Activated CD8-positive, alpha-beta memory T cell treated with anti-CD3 and anti-CD28 coated beads for 48 hours (primary cell): ENCODE results near the gene CNTN6.
"Not testable (repeated sequence)": the region's sequence is repeated elsewhere in the genome, so short reads cannot be mapped to it uniquely, and the experiment has no call there.

Experiments
- DNase-seq, 3 experiments: peaks; one replicate each; pipeline ENCODE4 v3.0.0-alpha.2; 2020; ENCODE audit warnings: low read depth in 2 of 3, low spot score in 2 of 3

The CNTN6 gene

DNA sequence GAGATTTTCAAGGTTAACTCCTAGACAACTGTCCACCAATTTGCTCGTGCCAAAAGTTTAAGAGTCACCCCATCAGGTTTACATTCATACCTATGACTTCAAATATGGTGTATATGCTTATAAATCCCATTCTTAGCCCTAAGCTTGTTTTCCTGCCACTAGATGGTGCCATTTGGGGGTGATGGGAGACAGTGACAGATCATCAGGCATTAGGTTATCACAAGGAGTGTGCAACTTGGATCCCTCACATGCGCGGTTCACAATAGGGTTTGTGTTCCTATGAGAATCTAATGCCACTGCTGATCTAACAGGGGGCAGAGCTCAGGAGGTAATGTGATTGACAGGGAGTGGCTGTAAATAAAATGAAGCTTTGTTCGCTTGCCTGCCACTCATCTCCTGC lies 182.7 kb downstream of the CNTN6 start:
- DNase-seq = no peak

DNA sequence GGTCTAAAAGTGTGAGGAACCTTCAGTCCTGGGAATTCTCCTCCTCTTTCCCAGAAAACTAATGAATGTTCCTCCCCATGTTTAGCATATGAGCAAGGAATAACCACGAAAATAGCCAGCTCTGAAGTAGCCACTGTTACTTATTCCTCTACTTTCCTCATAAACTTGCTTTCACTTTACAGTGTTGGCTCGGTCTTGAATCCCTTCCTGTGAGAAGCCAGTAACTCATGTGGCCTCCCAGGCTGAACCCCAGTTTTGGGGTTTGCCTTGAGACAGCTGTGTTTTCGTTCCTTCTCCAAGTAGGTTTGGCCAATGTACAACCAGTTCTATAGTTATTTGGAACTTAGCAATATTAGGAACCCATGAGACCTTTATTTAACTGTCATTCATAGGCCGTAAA lies 195.0 kb downstream of the CNTN6 start:
- DNase-seq = no peak

DNA sequence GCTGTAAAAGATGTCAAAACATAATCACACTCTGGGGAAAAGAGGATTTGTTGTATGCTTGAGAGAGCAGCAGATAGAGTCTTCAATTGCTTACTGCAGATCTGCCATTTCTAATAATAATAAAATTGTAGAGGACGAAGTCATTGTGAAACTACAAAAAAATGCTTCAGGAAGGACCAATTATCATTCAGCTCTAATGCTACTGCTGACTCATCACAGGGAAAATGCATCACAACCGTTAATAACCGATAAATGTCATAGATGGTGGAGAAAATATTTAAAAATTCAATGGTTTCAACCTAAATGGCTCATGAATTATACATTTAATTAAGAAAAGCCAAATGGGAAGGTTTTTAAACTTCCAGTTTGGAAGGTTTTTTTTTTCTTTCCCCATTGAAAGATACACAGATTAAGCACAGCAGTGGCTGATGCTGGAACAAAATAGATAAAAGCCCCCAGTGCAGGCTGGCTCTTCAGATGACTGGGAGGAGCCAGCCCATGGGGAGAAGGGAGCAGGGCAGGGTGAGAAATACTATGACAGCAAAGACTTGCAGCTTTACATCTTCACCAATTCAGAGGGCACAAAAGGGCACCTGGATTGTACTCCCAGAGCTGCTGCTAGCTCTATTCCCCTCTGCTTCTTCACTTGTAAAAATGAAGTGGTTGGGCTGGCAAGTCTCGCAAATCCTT lies 196.1 kb downstream of the CNTN6 start:
- DNase-seq = no peak

DNA sequence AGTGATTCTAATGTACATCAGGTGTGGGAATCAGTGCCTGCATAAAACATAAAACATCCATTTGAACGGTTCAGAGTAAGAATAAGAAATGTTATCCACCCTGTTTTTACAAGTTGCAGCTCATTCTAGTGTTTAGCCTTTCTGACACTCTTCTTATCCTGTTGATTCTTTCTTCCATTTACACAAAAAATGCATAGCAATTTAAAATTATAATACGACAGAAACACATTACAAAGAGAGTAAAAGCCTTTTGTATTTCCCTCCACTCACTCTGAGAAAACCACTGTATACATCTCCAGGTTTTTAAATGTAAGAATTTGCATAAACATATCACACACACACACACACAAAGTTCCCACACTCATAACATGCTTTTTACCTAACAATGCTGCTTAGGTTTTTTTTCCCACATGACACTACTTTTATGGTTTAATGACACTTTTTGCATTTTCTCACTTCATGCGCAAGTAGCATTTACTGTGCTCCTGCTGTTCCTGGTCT lies 199.8 kb downstream of the CNTN6 start:
- DNase-seq = no peak

DNA sequence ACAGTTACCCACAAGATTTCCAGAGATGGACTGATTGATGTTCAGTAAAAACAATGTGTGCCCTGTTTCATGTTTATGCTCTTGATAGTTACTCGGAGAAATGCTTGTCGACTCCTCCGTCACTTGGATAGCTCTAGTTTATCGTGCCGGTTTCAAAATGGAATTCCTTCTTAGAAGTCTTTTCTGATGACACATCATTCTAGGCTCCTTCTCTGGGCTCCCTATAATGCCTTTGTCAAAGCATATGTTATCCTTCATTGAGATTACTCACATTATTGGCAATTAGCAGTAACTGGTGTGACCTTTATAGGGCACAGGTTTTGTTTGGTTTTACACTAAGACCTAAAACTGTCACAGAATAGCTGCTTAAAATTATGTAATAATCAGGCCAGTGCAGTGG lies 201.8 kb downstream of the CNTN6 start:
- no peak for DNase-seq

DNA sequence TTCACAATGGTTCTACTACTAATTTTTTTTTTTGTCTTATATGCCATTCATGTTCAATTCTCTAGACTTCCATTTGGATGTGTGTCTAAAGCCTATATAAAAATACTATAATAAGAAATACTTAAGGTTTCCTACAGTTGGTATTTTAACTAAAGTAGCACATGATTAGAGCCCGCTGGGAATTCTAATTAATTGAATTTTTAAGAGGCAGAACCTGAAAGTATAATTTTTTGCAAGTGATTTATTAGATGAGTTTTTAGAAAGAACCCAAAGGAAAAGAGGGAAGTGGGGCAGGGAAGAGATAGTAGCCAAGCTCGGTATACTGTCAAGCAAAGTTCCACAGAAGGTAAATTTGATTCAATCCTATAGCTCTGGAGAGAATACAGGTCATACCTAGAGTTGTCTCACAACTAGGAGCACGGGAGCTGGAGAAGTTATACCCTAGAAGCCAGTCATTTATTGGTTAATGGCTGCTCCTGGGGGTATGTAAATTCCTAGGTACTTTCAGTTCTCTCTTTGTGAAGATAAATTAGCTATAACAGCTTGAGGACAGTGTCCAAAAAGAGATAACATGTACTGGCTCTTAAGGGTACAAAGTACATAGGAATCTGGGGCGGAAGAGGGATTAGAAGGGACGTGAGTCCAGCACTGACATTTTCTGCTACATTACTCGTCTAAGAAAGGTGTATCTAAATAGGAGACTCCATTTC lies 225.6 kb downstream of the CNTN6 start:
- no peak for DNase-seq

DNA sequence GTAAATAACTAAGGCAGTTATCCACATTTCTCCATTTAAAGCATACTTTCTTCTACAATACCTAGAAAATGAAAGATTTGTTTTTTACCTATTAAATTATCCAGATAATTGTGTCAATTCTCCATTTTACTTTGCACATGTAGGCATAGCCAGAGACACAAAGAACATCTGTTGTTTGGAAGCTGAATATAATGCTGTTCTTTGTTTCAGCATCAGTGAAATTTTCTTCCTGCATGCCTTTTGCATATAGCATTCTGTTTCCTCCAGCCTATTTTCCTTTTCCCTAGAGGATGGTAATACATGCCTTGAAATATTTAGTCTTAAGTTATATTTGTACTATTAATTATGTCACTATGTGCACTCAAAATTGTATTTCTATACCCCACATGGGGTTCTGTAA lies 233.7 kb downstream of the CNTN6 start:
- no peak for DNase-seq

DNA sequence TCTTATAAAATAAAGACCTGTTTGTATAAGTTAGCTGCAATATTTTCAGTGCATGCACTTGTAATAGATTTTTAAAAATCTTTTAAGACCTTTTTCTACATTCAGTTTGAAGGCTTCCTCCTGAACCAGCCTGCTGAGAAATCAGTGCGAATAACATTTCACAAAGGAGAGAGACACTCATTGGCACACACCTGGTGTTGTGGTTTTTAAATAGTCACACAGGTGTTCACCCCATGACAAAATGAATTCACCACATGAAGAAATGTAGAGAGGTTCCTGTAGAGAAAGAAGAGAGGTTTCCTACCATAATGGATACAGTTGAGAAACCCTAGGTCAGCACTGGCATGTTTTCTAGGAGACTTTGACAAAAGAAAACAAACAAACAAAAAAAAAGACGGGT lies 237.3 kb downstream of the CNTN6 start:
- no peak for DNase-seq

DNA sequence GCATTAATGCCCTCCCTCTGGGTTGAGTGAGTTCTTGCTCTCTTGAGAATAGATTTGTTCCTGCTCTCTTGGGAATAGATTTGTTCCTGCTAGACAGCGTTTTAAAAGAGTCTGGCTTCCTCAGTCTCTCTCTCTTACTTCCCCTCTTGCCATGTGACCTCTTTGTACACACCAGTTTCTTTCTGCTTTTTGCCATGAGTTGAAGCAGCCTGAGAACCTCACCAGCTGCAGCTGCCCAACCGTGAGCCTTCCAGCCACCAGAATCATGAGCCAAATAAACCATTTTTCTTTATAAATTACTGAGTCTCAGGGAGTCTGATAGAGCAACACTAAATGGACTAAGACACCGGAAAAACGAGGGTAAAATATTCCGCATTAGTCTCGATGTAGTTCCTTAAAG lies 253.6 kb downstream of the CNTN6 start:
- no peak for DNase-seq

DNA sequence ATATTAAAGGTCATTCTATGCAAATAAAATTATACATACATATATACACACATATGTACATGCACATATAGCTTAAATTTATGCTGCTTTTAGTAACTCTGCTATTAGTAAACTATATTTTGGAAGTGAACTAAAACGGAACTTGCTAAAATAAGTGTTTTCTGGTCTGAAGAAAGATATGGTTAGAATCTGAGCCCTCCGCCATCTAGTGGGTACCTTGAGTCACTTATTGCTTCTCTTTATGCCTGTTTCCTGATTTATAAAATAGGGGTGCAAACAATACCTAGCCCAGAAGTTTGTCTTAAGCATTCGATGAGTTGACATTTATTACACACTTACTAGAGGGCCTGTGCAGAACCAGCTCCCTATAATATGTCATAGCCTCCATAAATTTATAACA lies 255.7 kb downstream of the CNTN6 start:
- DNase-seq = no peak

DNA sequence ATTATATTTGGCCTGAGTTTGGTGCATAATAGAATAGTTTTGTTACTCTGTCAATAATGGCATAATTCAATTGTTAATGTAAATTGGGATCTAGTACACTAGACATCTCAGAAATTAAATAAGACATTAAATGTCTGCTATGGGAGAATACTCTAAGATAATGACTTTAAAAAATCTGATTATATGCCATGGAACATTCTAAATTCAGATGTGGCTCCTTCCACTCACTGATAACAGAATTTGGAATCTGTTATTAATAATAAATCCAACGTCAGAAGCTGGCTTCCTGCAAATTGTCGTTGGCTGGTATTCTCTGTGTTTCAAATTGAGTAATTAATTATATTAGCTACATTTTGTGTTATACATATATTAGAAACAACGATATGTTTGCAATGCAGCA lies 258.1 kb downstream of the CNTN6 start:
- DNase-seq = no peak

DNA sequence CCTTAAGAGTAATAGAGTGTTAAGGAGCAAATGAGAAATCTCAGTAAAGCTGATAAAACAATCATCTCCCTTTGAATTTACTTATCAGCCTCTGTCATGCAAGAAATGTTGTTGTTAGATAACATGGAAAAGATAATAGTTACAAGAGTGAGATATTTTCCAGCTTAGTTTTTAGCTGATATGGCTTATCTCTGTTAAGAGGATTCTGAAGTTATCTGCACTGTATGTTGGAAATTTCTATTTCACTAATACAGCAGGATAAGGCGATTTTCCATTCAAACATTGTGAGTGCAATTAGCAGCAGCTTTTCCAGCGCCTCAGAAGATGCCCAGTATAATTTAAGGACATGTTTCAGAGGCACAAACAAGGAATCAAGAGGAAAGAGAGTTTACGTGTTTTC lies 262.9 kb downstream of the CNTN6 start:
- no peak for DNase-seq

DNA sequence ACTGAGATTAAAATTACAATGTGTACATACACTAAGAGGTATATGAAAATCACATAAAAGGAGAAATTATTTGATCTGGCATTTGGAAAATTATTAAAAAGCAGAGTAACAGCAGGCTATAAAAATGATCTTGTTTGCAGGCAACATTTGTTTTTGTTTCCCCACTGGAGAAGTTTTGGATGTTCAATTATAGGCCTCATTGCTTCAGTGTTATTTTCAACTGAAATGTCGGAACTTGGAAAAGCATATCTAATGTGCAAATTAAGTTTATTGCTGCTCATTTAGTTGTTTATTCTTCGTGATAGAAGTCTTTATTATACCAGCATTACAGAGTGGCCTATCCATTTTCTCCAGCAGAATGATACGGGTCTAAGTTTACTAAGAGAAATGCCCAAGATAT lies 263.3 kb downstream of the CNTN6 start:
- DNase-seq = no peak

DNA sequence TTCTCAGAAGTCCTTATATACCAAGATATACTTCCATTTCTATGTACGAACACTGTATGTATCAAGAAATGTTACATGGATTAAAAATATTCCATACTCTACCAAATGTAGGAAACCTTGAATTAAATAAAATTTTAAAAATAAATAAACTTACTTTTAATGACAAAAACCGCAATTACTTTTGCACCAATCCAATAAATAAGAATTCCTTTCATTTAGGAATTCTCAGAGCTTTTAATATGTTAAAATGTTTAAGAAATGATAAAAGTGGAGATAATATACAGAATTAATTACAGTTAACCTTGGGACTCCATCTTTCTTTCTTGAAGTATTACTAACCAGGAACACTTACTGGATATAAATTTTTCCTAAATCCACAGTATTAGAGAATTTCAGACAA lies 272.7 kb downstream of the CNTN6 start:
- DNase-seq = no peak

DNA sequence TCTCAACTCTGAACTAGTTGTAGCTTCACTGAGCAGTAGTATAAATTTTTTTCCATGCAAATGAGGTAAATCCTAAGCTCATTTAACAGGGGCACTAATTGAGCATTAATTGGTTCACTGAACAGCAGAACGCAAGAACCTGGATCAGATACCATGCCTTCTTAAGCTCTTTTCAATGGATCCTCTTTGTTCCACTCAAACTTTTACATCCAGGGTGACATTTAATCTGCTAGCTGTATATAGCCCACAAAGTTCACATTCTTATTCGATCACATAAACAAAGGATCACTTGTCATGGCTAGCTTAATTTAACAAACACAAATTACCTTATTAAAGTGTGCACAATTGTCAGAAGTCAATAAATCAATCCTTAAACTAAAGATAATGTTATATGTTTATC lies 281.6 kb downstream of the CNTN6 start:
- no peak for DNase-seq

DNA sequence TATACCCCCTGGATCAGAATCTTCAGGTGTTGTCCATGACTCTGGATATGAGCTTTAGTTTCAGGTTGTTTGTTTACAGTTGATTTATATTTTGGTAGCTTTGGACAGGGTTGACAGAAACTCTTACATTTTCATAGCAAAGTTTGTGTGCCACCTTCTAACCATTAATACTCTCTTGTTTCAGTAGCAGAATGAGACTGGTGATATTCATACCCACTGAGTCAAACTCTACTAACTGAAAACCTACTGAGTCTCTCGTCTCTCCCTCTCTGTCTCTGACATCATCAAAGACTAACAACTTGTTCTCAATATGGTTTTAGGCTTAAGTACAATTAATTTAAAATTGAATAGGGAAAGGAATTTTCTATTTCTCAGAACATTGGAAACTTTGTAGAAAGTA lies 282.3 kb downstream of the CNTN6 start:
- no peak for DNase-seq

DNA sequence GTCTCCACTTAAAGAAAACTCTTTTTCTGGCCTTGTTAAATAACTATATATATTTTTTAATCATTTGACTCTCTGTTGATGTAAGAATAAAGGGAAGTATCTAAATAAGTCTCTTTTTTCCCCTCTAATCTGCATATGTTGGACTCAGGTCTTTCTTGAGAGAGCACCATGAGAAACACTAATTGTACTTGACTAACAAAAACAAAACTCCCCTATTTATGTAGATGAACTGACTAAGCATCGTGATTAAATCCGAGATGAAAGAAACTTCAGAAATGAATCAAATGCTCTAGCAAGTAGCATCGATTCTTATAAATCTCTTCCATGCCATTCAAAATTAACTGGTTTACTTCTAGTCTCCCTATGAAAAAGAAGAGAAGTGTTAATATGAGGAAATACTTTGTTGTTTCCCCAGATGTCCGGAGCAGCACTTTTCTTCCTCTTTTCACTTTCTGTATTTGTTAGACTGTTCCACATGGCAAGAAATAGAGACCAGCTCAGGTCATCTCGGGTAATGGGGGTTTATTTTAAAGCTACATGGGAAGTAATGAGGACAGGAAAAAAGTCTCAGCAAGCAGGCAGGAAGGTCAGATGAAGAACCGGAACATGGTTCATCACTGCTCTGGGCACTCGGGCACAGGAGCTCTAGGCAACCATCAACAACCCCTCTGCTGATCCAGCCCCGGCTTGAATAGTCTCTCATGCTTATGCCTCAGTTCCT lies 288.3 kb downstream of the CNTN6 start:
- no peak for DNase-seq

DNA sequence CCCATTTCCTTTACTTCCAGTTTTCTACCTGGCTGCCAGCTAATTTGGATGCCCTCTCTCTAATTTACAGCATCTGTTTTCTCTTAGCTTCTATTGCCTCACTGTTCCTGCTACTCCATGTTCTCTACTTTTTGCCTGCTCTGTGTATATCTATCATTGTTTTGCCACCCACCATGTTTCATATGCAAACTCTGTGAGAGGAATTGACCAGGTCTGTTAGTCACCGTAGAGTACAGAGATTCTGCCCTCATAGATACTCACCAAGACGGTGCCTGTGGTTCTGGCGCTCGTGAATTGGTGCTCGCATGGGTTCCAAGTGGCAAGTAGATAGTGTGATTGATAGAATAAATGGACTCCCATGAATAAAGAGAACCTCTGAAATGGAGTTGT lies 288.8 kb downstream of the CNTN6 start:
- DNase-seq = no peak

DNA sequence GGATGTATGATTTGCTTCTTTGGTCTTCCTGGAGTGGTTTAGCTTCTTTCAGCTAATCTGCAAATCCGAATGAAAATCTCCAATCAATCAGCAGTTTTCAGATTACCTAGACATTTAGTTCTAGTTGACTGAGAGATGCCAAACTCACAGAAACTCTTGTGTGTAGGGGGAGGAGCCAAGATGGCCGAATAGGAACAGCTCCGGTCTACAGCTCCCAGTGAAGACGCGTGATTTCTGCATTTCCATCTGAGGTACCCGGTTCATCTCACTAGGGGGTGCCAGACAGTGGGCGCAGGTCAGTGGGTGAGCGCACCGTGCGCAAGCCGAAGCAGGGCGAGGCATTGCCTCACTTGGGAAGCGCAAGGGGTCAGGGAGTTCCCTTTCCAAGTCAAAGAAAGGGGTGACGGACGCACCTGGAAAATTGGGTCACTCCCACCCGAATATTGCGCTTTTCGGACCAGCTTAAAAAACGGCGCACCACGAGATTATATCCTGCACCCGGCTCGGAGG lies 294.6 kb downstream of the CNTN6 start:
- DNase-seq = not testable (repeated sequence)

DNA sequence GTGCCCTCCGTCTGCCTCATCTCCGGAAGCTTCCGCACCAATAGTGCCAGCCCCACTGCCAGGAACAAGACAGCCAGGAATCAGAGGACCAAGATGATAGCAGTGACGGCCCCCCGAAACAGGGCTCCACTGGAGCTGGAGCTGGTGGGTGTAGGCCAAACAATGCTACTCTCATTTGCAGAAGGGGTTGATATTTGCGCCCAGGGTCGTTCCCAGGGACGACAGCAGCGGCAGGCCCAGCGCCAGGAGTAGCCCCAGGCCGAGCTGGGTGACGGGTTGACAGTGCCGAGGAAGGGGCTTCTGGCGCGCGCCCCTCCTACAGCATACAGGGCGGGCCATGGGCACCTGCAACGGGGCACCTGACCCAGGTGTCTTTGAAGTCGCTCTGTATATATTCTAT lies 301.4 kb downstream of the CNTN6 start:
- no peak for DNase-seq

DNA sequence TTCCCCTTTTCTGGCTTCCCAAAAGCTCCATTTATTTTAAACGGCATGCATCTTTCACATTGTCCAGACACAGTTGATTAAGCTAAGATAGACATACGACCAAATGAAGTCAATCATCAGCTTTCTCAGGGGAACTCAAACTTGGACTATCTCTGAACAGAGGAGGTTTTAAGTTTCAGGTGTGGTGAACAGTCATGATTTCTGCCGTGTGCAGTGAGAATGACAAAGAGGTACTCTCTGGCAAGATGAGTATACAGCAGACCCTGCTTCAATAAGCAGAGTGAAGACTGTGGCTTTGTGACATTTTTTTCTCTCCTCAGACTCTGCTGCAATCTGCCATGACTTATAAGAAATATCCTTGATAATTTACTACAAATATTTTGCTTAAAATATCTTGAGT lies 307.7 kb downstream of the CNTN6 start:
- no peak for DNase-seq
